Measurements from ENCODE around the gene ARFGAP3.
A peak's percentile ranks its signal among the peaks of the same experiment; 100 is the strongest.

The ARFGAP3 gene

DNA sequence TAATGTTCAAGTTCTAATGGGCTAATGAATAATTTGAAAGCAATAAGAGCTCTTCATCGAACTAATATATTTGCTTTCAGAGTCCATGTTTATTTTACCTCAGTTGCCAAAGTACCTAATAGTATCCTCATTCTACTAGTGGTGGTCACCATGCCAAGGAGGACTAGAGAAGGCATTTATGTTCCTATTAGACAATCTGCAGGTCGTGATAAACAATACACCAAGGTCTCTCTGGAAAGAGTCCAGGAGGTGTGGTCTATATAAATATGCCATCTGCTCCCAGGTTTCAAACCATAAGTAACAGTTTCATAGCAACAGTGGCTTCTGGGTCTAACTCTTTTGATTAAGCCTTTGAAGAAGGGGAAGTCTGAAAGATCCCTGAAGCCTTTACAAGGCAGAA lies 42.9 kb downstream of the ARFGAP3 start:
- Histone ChIP-seq H3K9me3 (ENCODE audit: control insufficient read depth in 1 of 2, low read length in 2 of 2) (no peaks in the 10 kb centered on the region), H3K4me1 (ENCODE audit: control insufficient read depth in 1 of 2, insufficient read depth in 2 of 2, low read length in 2 of 2) (no peaks in the 10 kb centered on the region), H3K27ac (ENCODE audit: low read length) (no peak overlapping the region), H3K36me3 (ENCODE audit: control insufficient read depth in 1 of 2, insufficient read depth in 2 of 2, low read length in 2 of 2) (peaks cover 38 to 42% of the 10 kb centered on the region in 2 donors), H3K27me3 (ENCODE audit: low read depth, low read length) (no peaks in the 10 kb centered on the region), H3K4me3 (ENCODE audit: low read depth in 1 of 2, low read length in 2 of 2) (no peak overlapping the region)

DNA sequence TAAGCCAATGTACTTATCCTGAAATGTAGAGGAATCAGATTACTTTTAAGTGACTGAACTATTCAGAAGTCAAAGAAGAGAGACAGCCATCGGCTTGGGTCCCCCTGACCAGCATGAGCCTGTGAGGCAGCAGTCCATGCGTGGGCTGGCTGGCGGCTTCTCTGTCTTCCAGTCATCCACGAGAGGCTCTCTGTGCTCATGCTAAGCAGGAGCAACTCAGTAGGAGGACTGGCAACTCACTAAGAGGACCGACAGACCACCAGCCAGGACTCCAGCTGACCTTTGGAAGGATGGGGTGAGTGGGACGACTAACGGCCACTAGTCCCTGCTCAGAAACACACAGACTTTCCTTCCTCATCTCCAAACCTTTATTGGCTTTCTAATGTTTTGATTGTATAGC lies 43.6 kb downstream of the ARFGAP3 start:
- H3K4me1 ChIP-seq (ENCODE audit: control insufficient read depth in 1 of 2, insufficient read depth in 2 of 2, low read length in 2 of 2): no peaks in the 10 kb centered on the region
- H3K9me3 ChIP-seq (ENCODE audit: control insufficient read depth in 1 of 2, low read length in 2 of 2): no peaks in the 10 kb centered on the region
- peaks cover 44 to 47% of the 10 kb centered on the region in 2 donors for H3K36me3 ChIP-seq (ENCODE audit: control insufficient read depth in 1 of 2, insufficient read depth in 2 of 2, low read length in 2 of 2)

DNA sequence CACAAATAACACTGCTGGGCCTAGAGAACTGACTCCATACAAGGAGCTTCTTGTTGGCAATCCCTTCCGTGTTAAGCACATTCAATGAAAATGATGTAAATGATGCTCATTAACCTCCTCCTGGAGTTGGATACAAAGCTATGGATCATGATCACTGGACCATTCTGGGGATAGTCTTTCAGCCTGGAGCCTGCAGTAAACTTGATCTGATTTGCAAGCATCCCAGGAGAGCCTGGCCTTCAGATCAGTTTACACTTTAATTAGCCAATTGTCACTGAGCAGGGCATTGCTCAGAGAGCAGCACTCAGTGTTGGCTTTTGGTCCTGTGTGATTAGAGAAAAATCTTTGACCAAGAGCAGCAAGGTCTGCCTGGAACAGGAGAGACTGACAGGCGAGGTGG lies 45.6 kb downstream of the ARFGAP3 start:
- Histone ChIP-seq H3K4me1 (ENCODE audit: control insufficient read depth in 1 of 2, insufficient read depth in 2 of 2, low read length in 2 of 2) (no peaks in the 10 kb centered on the region), H3K4me3 (ENCODE audit: low read depth in 1 of 2, low read length in 2 of 2) (no peak overlapping the region)

More for the DNA sequence above, 43.6 kb downstream of the ARFGAP3 start:
- Histone ChIP-seq H3K4me3 (ENCODE audit: low read depth in 1 of 2, low read length in 2 of 2) (no peak overlapping the region), H3K27me3 (ENCODE audit: low read depth, low read length) (no peaks in the 10 kb centered on the region), H3K27ac (ENCODE audit: low read length) (no peak overlapping the region)

DNA sequence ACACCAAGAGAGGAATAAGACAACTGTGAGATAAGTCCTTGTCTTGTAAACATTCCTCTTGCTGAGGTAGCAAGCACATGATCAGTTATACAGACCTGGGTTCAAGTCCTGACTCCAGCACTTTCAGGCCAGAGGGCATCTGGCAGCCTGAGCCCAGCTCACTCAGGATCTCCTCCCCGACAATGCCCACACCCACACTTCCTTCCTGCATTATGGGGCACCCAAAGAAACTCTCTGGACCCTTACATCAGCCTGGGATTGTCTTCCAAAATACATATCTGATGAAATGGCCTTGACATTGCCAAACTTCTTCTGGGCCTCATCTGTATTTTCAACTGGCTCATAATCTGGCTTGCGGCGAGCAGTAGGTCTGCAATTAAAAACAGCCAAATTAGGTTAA lies 48.6 kb downstream of the ARFGAP3 start:
- peaks cover 48 to 64% of the 10 kb centered on the region in 2 donors for H3K36me3 ChIP-seq (ENCODE audit: control insufficient read depth in 1 of 2, insufficient read depth in 2 of 2, low read length in 2 of 2)
- no peak overlapping the region for H3K27ac ChIP-seq (ENCODE audit: low read length)
- H3K4me1 ChIP-seq (ENCODE audit: control insufficient read depth in 1 of 2, insufficient read depth in 2 of 2, low read length in 2 of 2): peaks cover 0 to under 1% of the 10 kb centered on the region in 2 donors
- no peaks in the 10 kb centered on the region for H3K9me3 ChIP-seq (ENCODE audit: control insufficient read depth in 1 of 2, low read length in 2 of 2)
- no peaks in the 10 kb centered on the region for H3K27me3 ChIP-seq (ENCODE audit: low read depth, low read length)
- H3K4me3 ChIP-seq (ENCODE audit: low read depth in 1 of 2, low read length in 2 of 2): no peak overlapping the region

More for the DNA sequence above, 45.6 kb downstream of the ARFGAP3 start:
- no peak overlapping the region for H3K27ac ChIP-seq (ENCODE audit: low read length)
- no peaks in the 10 kb centered on the region for H3K9me3 ChIP-seq (ENCODE audit: control insufficient read depth in 1 of 2, low read length in 2 of 2)
- peaks cover 47 to 60% of the 10 kb centered on the region in 2 donors for H3K36me3 ChIP-seq (ENCODE audit: control insufficient read depth in 1 of 2, insufficient read depth in 2 of 2, low read length in 2 of 2)
- H3K27me3 ChIP-seq (ENCODE audit: low read depth, low read length): no peaks in the 10 kb centered on the region

DNA sequence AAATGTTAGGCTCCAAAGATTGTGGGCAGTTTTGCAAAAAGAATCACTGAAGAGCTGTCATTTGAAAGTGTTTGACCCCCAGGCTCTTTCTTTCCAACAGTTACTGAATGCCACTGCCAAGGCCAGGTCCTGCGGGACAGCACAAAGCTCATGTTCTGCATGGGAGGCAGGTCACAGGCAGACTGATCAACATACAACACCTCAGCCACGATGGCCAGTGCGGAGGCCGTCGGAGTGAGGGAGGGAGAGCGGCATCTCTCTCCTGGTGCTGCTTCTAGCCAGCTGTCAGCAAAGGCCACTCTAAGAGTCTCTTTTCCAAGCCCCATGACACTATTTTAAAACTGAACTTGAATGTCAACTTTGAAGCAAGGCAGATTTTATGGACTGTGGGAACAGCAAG lies 49.9 kb downstream of the ARFGAP3 start:
- Histone ChIP-seq H3K36me3 (ENCODE audit: control insufficient read depth in 1 of 2, insufficient read depth in 2 of 2, low read length in 2 of 2) (peaks cover 48 to 63% of the 10 kb centered on the region in 2 donors), H3K27ac (ENCODE audit: low read length) (no peak overlapping the region), H3K9me3 (ENCODE audit: control insufficient read depth in 1 of 2, low read length in 2 of 2) (no peaks in the 10 kb centered on the region), H3K4me3 (ENCODE audit: low read depth in 1 of 2, low read length in 2 of 2) (no peak overlapping the region), H3K4me1 (ENCODE audit: control insufficient read depth in 1 of 2, insufficient read depth in 2 of 2, low read length in 2 of 2) (peaks cover 0 to 4% of the 10 kb centered on the region in 2 donors), H3K27me3 (ENCODE audit: low read depth, low read length) (no peaks in the 10 kb centered on the region)

DNA sequence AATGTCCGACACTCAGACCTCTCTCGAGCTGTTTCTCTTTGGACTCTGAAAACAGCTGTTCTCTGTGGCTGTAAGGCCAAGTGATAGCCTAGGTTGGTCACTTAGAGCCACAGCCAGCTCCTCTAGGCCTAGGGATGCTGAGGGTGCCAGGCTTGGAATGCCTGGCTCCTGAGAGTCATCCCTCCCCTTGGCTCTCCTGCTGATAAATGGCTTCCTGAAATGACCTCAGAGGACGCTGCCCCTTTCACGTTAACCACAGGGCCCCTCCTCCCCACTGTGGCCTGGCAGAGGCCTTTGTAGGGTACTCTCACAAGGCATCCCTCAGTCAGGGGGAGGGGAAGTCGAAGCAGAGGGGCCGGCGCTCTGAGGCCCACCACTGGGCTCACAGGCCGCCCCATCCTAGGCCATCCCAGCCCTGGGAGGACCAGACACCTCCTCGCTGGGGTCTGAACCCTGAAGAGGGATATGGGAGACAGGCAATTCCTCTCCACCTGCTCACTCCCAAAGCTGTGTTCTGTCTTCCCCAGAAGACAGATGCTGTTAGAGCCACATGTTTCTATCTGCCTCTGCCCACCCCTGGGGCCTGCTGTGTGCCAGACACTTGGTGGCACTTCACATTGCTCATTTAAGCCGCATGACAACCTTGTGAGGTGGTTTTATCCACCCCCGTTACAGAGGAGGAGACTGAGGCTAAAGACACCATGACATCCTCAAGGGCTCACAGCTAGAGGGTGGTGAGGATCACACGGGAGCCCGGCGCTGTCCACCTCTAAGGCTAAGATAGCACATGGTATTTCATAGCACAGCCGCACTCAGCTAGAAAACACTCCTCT lies 50.9 kb downstream of the ARFGAP3 start:
- H3K27ac ChIP-seq (ENCODE audit: low read length): peak overlapping the region; percentile 21
- H3K27me3 ChIP-seq (ENCODE audit: low read depth, low read length): no peaks in the 10 kb centered on the region
- H3K9me3 ChIP-seq (ENCODE audit: control insufficient read depth in 1 of 2, low read length in 2 of 2): no peaks in the 10 kb centered on the region
- peaks cover 44 to 67% of the 10 kb centered on the region in 2 donors for H3K36me3 ChIP-seq (ENCODE audit: control insufficient read depth in 1 of 2, insufficient read depth in 2 of 2, low read length in 2 of 2)
- H3K4me3 ChIP-seq (ENCODE audit: low read depth in 1 of 2, low read length in 2 of 2): no peak overlapping the region
- peaks cover 0 to 4% of the 10 kb centered on the region in 2 donors for H3K4me1 ChIP-seq (ENCODE audit: control insufficient read depth in 1 of 2, insufficient read depth in 2 of 2, low read length in 2 of 2)

DNA sequence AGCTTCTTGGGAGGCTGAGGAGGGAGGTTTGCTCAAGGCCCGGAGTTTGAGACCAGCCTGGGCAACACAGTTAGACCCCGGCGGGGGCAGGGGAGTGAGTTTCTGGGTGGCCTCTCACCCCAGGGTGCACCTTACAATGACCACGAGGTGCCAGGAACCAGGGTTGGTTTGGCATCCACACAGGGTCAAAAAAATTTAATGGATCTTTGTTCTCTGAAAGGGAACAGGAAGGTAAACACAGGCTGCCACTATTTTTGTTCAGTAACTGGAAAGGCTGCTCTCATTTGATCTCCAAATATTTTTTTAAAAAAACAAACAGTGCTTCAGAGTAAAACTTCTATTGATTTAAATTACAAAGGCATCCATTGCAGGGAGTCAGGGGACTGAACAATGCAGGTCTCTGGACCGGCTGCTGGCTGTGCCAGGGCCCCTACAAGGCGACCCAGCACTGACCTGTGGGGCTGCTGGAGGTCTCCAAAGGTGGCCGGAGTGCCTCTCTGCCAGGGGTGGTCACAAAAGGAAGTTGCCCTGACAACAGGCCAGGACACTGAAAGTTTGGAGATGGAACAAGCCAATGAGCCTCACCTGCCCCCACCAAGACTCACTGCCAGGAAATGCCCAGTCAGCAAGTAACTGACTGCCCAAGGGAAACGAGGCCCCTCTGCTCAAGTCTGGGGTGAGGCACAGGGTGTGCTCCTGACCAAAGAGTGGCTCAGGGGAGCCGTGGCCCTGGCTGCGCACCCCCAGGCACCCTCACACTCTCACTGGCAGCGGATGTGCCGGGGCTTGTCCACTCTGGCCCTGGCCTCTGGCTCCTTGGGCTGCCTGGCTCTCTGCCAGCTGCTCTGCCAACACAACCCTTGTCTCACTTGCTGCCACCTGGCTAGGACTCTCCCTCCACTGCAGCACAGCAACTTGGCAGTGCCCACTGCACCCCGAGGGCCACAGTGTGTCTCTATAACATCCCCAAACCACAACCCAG lies 51.8 kb downstream of the ARFGAP3 start:
- H3K4me1 ChIP-seq (ENCODE audit: control insufficient read depth in 1 of 2, insufficient read depth in 2 of 2, low read length in 2 of 2): peaks cover 0 to 4% of the 10 kb centered on the region in 2 donors
- H3K36me3 ChIP-seq (ENCODE audit: control insufficient read depth in 1 of 2, insufficient read depth in 2 of 2, low read length in 2 of 2): peaks cover 46 to 64% of the 10 kb centered on the region in 2 donors
- no peaks in the 10 kb centered on the region for H3K9me3 ChIP-seq (ENCODE audit: control insufficient read depth in 1 of 2, low read length in 2 of 2)
- H3K27ac ChIP-seq (ENCODE audit: low read length): peak overlapping the region; percentile 21
- H3K27me3 ChIP-seq (ENCODE audit: low read depth, low read length): no peaks in the 10 kb centered on the region
- no peak overlapping the region for H3K4me3 ChIP-seq (ENCODE audit: low read depth in 1 of 2, low read length in 2 of 2)

DNA sequence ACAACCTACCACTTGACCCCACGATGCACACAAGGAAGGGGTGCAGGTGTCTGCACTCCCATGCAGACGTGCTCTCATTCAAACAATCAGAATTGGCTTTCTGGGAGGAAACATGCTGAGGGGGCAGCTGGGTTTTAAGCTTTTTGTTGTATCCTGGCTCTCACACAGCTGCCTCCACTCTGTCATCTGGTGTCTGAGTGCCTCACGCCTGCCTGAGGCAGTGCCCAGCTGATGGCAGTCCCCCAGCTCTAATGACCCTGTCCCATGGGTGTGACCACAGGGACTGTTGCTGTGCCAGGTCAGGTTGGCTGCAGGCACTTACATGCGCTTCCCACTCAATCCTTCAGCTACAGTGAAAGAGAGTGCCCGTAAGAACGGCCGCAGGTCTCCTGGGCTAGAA lies 53.7 kb downstream of the ARFGAP3 start:
- Histone ChIP-seq H3K27me3 (ENCODE audit: low read depth, low read length) (no peaks in the 10 kb centered on the region), H3K9me3 (ENCODE audit: control insufficient read depth in 1 of 2, low read length in 2 of 2) (no peaks in the 10 kb centered on the region), H3K36me3 (ENCODE audit: control insufficient read depth in 1 of 2, insufficient read depth in 2 of 2, low read length in 2 of 2) (peaks cover 41 to 61% of the 10 kb centered on the region in 2 donors), H3K27ac (ENCODE audit: low read length) (no peak overlapping the region), H3K4me3 (ENCODE audit: low read depth in 1 of 2, low read length in 2 of 2) (no peak overlapping the region), H3K4me1 (ENCODE audit: control insufficient read depth in 1 of 2, insufficient read depth in 2 of 2, low read length in 2 of 2) (peaks cover 0 to 4% of the 10 kb centered on the region in 2 donors)

DNA sequence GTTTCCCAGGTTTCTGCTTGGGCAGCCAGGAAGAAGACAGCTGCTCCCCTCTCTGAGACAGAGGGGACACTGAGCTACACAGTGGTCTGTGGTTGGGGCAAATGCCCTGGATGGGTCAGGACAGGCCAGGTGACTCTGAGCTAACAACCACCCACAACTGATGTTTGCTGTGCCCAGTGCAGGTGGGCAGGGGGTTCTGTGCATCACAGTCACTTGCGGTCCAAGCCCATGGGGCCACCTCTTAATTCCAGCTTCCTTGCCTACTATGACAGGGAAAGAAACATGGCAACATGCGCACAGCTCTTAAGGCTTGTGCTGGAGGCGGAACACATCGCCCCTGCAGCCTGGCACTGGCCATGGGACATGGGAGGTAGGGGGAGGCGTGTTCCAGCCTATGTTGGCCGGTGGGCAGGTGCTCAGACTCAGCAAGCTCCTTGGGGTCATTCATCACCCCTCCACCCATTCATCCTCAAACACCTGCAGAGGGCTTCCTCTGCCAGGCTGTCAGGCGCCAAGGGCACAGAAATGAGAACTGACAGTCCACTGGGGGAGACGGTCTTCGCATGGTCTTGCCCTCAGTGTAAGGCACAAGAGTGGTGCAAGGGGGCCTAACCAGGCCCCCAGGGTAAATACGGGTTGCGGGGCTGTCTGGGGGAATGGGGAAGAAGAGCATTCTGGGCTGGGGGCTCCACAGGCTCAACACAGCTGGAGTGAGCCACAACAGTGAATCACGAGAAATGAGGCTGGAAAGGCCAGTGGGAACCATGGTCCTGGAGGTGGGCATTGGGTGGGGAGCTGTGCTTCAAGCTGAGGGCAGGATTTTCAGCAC lies 55.6 kb downstream of the ARFGAP3 start:
- H3K27me3 ChIP-seq (ENCODE audit: low read depth, low read length): no peaks in the 10 kb centered on the region
- peaks cover 41 to 54% of the 10 kb centered on the region in 2 donors for H3K36me3 ChIP-seq (ENCODE audit: control insufficient read depth in 1 of 2, insufficient read depth in 2 of 2, low read length in 2 of 2)
- H3K9me3 ChIP-seq (ENCODE audit: control insufficient read depth in 1 of 2, low read length in 2 of 2): no peaks in the 10 kb centered on the region
- H3K4me1 ChIP-seq (ENCODE audit: control insufficient read depth in 1 of 2, insufficient read depth in 2 of 2, low read length in 2 of 2): peaks cover 0 to 4% of the 10 kb centered on the region in 2 donors
- H3K27ac ChIP-seq (ENCODE audit: low read length): no peak overlapping the region
- H3K4me3 ChIP-seq (ENCODE audit: low read depth in 1 of 2, low read length in 2 of 2): no peak overlapping the region

DNA sequence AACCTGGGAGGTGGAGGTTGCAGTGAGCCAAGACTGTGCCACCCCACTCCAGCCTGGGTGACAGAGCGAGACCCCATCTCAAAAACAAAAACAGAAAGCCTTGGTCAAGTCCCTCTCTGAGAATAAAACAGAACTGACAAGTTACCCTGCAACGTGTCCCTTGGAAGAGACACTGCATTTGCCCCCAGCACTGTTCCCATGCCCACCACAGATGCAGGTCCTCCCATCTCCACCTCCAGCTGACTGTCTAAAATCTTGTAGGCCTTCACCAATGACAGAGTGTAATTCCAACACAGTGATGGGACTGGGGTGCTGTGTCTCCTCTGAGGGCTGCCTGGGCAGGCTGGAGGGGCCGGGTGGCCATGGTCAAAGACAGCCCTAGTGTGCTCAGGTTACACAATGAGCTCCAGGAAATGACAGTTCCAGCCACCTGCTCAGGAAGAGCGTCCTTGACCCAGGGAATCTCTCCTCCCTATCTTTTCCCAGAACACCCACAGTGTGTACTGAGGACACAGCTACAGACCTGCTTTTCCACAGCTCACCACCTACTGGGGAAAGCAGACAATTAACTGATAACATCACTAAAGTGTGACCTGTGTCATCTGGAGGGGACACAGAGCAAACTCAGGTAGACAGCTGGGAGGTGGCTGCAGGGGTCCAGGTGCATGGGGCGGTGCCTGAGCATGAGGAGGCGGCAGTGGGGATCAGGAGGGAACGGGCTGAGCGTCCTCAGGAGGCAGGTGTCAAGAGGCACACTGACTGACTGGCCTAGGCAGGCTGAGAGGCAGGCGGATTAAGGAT lies 56.4 kb downstream of the ARFGAP3 start:
- H3K4me1 ChIP-seq (ENCODE audit: control insufficient read depth in 1 of 2, insufficient read depth in 2 of 2, low read length in 2 of 2): peaks cover 0 to 4% of the 10 kb centered on the region in 2 donors
- no peaks in the 10 kb centered on the region for H3K27me3 ChIP-seq (ENCODE audit: low read depth, low read length)
- no peaks in the 10 kb centered on the region for H3K9me3 ChIP-seq (ENCODE audit: control insufficient read depth in 1 of 2, low read length in 2 of 2)
- no peak overlapping the region for H3K27ac ChIP-seq (ENCODE audit: low read length)
- no peak overlapping the region for H3K4me3 ChIP-seq (ENCODE audit: low read depth in 1 of 2, low read length in 2 of 2)
- H3K36me3 ChIP-seq (ENCODE audit: control insufficient read depth in 1 of 2, insufficient read depth in 2 of 2, low read length in 2 of 2): peaks cover 35 to 46% of the 10 kb centered on the region in 2 donors

Measured in muscle layer of duodenum (tissue), 2 donors.